NT2/D1 (cell line): ENCODE data around the gene RPL6.

Experiments
- DNase-seq: peaks from one replicate; pipeline ENCODE4 v3.0.0-alpha.2; 2011; ENCODE audit warnings: low read depth, low spot score
- H3K27me3 ChIP-seq: 2 replicates; pipeline ENCODE4 v1.6.0; 2011; ENCODE audit warnings: mild to moderate bottlenecking; ENCODE audit not compliant: insufficient read length, insufficient read depth
- H3K36me3 ChIP-seq: 2 replicates; pipeline ENCODE4 v1.6.1; 2011; ENCODE audit warnings: mild to moderate bottlenecking, low read length, mixed read lengths; ENCODE audit not compliant: insufficient read depth, insufficient read length
- H3K4me1 ChIP-seq: 2 replicates; pipeline ENCODE4 v1.5.1; 2011; ENCODE audit not compliant: insufficient read depth, insufficient read length
- H3K4me3 ChIP-seq: 2 replicates; pipeline ENCODE4 v1.5.1; 2011; ENCODE audit warnings: low read depth; ENCODE audit not compliant: insufficient read length
- H3K9ac ChIP-seq: 2 replicates; pipeline ENCODE4 v1.6.0; 2011; ENCODE audit warnings: low read depth; ENCODE audit not compliant: insufficient read length
- H3K9me3 ChIP-seq: 2 replicates; pipeline ENCODE4 v1.5.1; 2011; ENCODE audit warnings: mild to moderate bottlenecking, low read length; ENCODE audit not compliant: insufficient read depth
- SUZ12 ChIP-seq: IDR thresholded peaks from 2 replicates; pipeline ENCODE4 v1.6.1; 2011; ENCODE audit not compliant: insufficient read length, insufficient read depth; ENCODE audit errors: extremely low read depth
- YY1 ChIP-seq: IDR thresholded peaks from 2 replicates; pipeline ENCODE4 v1.6.1; 2011; ENCODE audit not compliant: insufficient read length, insufficient read depth
- ZNF274 ChIP-seq: IDR thresholded peaks from 2 replicates; pipeline ENCODE4 v1.6.1; 2011; ENCODE audit warnings: mild to moderate bottlenecking, low read depth, low read length

RPL6 gene

DNA sequence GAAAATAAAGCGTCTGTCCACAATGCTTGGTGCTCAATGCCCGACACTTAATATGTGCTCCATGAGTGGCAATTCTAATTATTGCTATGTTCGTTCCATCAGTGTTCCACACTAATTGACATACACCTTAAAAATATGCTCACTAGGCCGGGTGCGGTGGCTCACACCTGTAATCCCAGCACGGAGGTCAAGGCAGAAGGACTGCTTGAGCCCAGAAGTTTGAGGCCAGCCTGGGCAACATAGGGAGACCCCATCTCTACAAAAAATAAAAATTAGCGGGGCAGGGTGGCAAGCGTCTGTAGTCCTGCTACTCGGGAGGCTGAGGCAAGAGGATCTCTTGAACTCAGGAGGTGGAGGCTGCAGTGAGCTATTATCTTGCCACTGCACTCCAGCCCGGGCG lies 26.5 kb downstream of the RPL6 start:
- no peaks in the 10 kb centered on the region for H3K9me3 ChIP-seq
- H3K36me3 ChIP-seq: no peaks in the 10 kb centered on the region
- H3K4me3 ChIP-seq: no peak overlapping the region
- peaks cover 9% of the 10 kb centered on the region for H3K27me3 ChIP-seq
- TF ChIP-seq SUZ12 (no peak), ZNF274 (no peak), YY1 (no peak)
- H3K4me1 ChIP-seq: no peaks in the 10 kb centered on the region
- DNase-seq: no peak
- H3K9ac ChIP-seq: peak overlapping the region; percentile 68

DNA sequence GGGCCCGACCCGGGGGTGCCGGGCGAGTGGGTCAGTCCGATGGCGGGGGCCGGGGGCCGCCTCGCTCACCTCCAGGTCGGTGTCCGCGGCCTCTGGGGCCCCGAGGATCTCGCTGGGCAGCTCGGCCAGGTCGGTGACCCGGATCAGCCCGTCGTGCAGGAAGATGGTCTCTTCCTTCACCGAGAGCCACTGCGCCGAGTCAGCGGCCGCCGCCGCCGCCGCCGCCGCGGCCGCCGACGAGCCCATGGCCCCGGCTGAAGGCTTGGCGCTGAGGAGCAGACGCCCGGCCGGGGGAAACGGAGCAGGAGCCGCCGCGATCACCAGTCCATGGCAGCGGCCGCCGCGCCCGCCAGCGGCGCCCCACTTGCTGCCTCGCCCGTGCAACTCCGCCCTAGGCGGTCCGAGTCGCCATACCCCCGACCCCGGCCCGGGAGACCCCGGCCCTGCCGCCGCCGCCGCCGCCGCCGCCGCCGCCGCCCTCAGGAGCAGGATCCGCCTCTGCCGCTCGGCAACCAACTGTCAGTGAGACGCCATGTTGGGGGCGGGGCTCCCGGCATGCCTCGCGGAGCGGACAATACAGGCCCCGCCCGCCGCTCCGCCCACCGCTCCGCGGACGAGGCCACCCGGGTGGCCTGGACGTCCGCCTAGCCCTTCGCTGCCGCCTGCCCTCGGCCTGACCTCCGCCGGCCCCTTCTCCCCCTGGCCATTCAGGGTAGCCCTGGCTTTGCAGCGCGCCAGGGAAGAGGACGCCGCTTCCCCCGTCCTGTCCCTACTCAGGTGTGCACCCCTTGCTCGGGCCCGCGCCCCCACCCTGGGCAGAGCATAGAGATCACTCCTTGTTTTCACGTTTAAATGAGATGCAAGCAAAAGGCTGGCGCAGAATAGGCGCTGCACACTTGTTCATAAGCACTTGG lies 27.3 kb downstream of the RPL6 start, which contains the start of gene HECTD4:
HECTD4 (minus strand) TSS at position 549 of the 914 bp plus-strand sequence; CDS start at position 246, 303 bp downstream.
- peak; percentile 84 for DNase-seq
- no peak for TF ChIP-seq SUZ12
- no peak for TF ChIP-seq ZNF274
- TF ChIP-seq YY1: peak; percentile 74
- no peaks in the 10 kb centered on the region for H3K36me3 ChIP-seq
- H3K27me3 ChIP-seq: peaks cover 9% of the 10 kb centered on the region
- H3K9me3 ChIP-seq: no peaks in the 10 kb centered on the region
- H3K9ac ChIP-seq: peak within 1 kb of the TSS; percentile 90
- peak within 1 kb of the TSS; percentile 75 for H3K4me3 ChIP-seq
- no peaks in the 10 kb centered on the region for H3K4me1 ChIP-seq

DNA sequence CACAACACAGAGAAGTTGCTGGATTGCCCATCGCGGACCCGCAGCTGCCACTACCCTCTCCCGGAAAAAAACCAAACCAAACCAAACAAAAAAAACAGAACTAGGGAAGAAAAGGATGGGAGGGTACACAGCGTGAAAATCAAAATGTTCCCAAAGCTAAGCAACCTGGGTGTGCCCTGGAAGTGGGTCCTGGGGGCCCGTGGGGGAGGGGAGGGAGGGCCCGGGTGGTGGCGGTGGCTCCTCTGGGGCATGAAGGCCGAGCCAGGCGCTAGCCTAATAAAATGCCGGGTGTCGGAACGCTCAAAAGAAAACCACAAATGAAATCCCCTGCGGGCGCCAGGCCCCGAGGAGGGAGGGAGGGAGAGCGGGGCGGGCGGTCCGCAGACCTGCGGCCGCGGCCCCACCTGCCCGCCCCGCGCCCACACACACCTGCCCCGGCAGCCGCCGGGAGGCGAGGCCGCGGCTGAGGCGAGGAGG lies 28.0 kb downstream of the RPL6 start:
- Histone ChIP-seq H3K36me3 (no peaks in the 10 kb centered on the region), H3K4me1 (no peaks in the 10 kb centered on the region), H3K9me3 (no peaks in the 10 kb centered on the region), H3K9ac (peak overlapping the region; percentile 90), H3K4me3 (peak overlapping the region; percentile 75), H3K27me3 (peaks cover 9% of the 10 kb centered on the region)
- DNase-seq: no peak
- no peak for TF ChIP-seq YY1
- TF ChIP-seq SUZ12: no peak
- TF ChIP-seq ZNF274: no peak

DNA sequence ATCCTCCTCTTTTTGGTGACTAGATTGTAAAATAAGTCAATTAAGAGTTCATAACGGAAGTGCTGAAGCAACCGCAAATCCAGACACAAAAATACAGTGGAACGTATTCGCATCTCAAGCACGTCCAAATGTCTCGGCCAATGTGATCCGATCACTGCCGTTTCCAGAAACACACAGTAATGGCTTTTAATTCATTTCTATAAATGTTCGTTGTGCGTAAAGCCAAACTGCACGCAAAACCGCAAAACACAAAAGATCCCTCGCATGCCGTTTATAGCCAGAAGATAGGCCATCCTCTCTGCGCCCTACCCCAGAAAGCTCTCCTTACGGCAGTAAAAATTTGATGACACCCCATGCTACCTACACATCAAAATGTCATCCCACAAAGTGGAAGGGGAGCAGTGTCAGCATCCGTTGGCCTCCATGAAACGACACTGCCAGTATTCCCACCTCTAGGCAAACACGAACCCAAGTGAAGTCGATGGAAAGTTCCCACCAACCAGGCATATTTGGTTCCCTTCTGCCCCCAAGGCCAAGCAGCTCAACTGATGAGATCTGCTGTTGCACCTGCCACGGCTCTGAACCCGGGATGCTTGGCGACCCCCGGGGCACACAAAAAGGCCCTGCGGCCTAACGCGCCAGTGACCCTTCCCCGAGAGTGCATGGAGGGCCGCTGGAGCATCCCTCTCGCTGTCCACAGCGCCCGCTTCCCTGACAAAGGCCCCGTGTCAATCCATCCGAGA lies 28.6 kb downstream of the RPL6 start:
- no peaks in the 10 kb centered on the region for H3K9me3 ChIP-seq
- peaks cover 9% of the 10 kb centered on the region for H3K27me3 ChIP-seq
- TF ChIP-seq ZNF274: no peak
- no peak for TF ChIP-seq SUZ12
- no peak for TF ChIP-seq YY1
- no peak for DNase-seq
- H3K36me3 ChIP-seq: no peaks in the 10 kb centered on the region
- no peaks in the 10 kb centered on the region for H3K4me1 ChIP-seq
- peak overlapping the region; percentile 75 for H3K4me3 ChIP-seq
- H3K9ac ChIP-seq: peak overlapping the region; percentile 90

DNA sequence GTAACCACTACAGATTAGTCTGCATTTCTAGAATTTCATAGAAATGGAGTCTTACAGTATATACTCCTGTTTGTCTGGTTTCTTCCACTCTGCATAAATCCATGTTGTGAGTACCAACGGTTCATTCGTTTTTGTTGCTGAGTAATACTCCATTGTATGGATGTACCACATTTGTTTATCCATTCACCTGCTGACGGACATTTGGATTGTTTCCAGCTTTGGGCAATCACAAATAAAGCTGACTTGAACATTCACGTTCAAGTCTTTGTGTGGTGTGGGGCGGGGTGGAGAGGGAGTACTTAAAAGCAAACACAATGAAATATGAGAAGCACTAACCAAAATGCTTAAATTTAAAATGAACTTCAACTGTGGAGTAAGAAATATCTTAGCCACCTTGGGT lies 34.3 kb downstream of the RPL6 start:
- H3K36me3 ChIP-seq: no peaks in the 10 kb centered on the region
- TF ChIP-seq SUZ12 (no peak), ZNF274 (no peak), YY1 (no peak)
- no peak overlapping the region for H3K4me3 ChIP-seq
- DNase-seq: no peak
- no peak overlapping the region for H3K9ac ChIP-seq
- no peaks in the 10 kb centered on the region for H3K9me3 ChIP-seq
- H3K27me3 ChIP-seq: no peaks in the 10 kb centered on the region
- H3K4me1 ChIP-seq: no peaks in the 10 kb centered on the region

DNA sequence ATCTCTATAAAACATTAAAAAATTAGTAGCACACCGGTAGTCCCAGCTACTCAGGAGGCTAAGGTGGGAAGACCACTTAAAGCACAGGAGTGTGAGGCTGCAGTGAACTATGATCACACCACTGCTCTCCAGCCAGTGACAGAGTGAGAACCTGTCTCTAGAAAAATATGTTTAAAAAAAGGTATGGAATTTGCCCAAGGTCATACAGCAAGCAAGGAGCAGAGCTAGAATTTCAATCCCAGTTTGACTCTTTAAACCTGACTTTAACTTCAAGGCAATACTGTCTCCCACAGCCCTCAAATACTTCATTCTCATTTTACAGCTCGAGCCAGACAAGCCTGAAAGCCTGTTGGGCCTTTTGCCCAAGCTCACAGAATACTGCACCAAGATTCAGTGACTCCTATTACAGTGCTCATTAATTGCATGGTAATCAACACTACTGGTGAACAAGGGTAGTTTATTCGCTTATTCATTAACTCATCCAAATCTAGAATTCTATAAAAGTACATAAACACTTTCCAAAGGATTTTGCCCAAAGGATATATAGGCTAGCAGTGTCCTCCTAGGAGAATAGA lies 35.2 kb downstream of the RPL6 start:
- Histone ChIP-seq H3K4me1 (no peaks in the 10 kb centered on the region), H3K36me3 (no peaks in the 10 kb centered on the region), H3K9ac (no peak overlapping the region), H3K27me3 (no peaks in the 10 kb centered on the region), H3K4me3 (no peak overlapping the region), H3K9me3 (no peaks in the 10 kb centered on the region)
- no peak for TF ChIP-seq SUZ12
- no peak for TF ChIP-seq ZNF274
- no peak for TF ChIP-seq YY1
- no peak for DNase-seq
